ENCODE data around the gene CD74. TPM values are rescaled to one million over a fixed set of nuclear protein-coding genes. Genes with fewer than 3 reads are reported as not detected.
A peak's percentile ranks its signal among the peaks of the same experiment; 100 is the strongest.

CD74 gene
- total and polyA plus RNA-seq, 2 of the 13 experiments (the other 11 are each of a cell fraction or from before 2014, with no cell fraction given), result 34.1 to 84.4 TPM

GRCh38 chr5:150399524-150400211 is 13.0 kb downstream of the CD74 start (continued):
- no peak for TF ChIP-seq ZNF512B (CRISPR knock-in tag; IDR thresholded peaks at IDR 0.05; ENCODE audit: borderline replicate concordance)

GRCh38 chr5:150398722-150399523 is 13.8 kb downstream of the CD74 start:
- DNase-seq (ENCODE audit: low spot score) (no peak), ATAC-seq (peak; percentile 71), FAIRE-seq (no peak)
- 88% methylated on average over 10 of the region's 12 CpGs for WGBS (ENCODE audit: low lambda C conversion rate)
- intact Hi-C loops (cut with micrococcal nuclease; ENCODE audit: unreplicated experiment), result loop anchor here (1.0 kb wide), 1 partner anchor 37 kb away; no protein-coding TSS in a partner anchor
- Histone ChIP-seq H3K36me3 (replicated peaks in 1 of 2; ENCODE audit: control insufficient read depth in 1 of 2, insufficient read depth in 2 of 2, low read length in 2 of 2) (peaks cover 27 to 71% of the 10 kb centered on the region in 2 experiments; a peak in 4 of 5 replicates), H3K9me3 (ENCODE audit: low read length) (no peaks in the 10 kb centered on the region), H3K9ac (ENCODE audit: insufficient read depth, low read depth, low read length) (no peak overlapping the region), H4K20me1 (ENCODE audit: insufficient read depth, low read length) (no peaks in the 10 kb centered on the region), H3K4me1 (ENCODE audit: insufficient read depth, low read length) (no peaks in the 10 kb centered on the region), H3K4me3 (replicated peaks in 1 of 3; ENCODE audit: insufficient read depth in 1 of 3, low read depth in 2 of 3, low read length in 3 of 3) (no peak overlapping the region), H3K4me2 (ENCODE audit: low read depth, low read length) (no peak overlapping the region), H3K79me2 (ENCODE audit: insufficient read depth, low read length) (no peaks in the 10 kb centered on the region), H2AFZ (ENCODE audit: low read length) (no peak overlapping the region), H3K27me3 (ENCODE audit: control insufficient read depth in 1 of 2, insufficient read depth in 2 of 2, low read length in 2 of 2) (no peaks in the 10 kb centered on the region), H3K27ac (ENCODE audit: extremely low read length, insufficient read depth, low read length) (no peak overlapping the region)
- ChIA-PET CTCF (ENCODE audit: low intra/inter-chr PET ratio, low total read pairs) (interaction anchor here (3.5 kb wide), 1 partner anchor 37 kb away, joined by 27 read pairs; no protein-coding TSS in a partner anchor), POLR2A (interaction anchor here (1.1 to 3.7 kb wide), 3 partner anchors 12 to 30 kb away, joined by 4 to 11 read pairs (median 9); partner anchors contain the start of gene CD74)
- in situ Hi-C loops (cut with HindIII; ENCODE audit: extremely low pct_ligation_motif_present, low pct_unique_long_range_greater_than_20kb), result loop anchor here (5.0 kb wide), 1 partner anchor 38 kb away; no protein-coding TSS in a partner anchor
- BruUV-seq (replicated peaks), result no TSS peak
- TF ChIP-seq ZBTB44 (CRISPR knock-in tag; IDR thresholded peaks at IDR 0.05), result no peak
- no peak for TF ChIP-seq ZSCAN25 (CRISPR knock-in tag; IDR thresholded peaks at IDR 0.05)
- TF ChIP-seq ZNF577 (CRISPR knock-in tag; IDR thresholded peaks at IDR 0.05; ENCODE audit: borderline replicate concordance, low read depth), result no peak
- TF ChIP-seq ZNF460 (CRISPR knock-in tag; IDR thresholded peaks at IDR 0.05; ENCODE audit: borderline replicate concordance), result no peak
- no peak for TF ChIP-seq BCLAF1 (IDR thresholded peaks at IDR 0.05)
- TF ChIP-seq TMF1 (CRISPR knock-in tag; IDR thresholded peaks at IDR 0.05; ENCODE audit: low read depth), result no peak
- TF ChIP-seq ASH2L (IDR thresholded peaks at IDR 0.05; ENCODE audit: insufficient read length, low read depth, low read length), result no peak

Data from HepG2 (cell line).